ENCODE data around the gene OR52N5. TPM values are rescaled to one million over a fixed set of nuclear protein-coding genes. Genes with fewer than 3 reads are reported as not detected.
A peak's percentile ranks its signal among the peaks of the same experiment; 100 is the strongest.

The OR52N5 gene
- total and polyA plus RNA-seq, 2 experiments from 2014 or later = not detected

DNA sequence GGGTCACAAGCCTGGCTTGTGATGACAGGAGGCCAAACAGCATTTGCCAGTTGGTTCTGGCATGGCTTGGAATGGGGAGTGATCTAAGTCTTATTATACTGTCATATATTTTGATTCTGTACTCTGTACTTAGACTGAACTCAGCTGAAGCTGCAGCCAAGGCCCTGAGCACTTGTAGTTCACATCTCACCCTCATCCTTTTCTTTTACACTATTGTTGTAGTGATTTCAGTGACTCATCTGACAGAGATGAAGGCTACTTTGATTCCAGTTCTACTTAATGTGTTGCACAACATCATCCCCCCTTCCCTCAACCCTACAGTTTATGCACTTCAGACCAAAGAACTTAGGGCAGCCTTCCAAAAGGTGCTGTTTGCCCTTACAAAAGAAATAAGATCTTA lies 46.1 kb downstream of the OR52N5 start:
- Histone ChIP-seq H3K9me3 (ENCODE audit: low read depth) (no peaks in the 10 kb centered on the region), H3K4me2 (ENCODE audit: unreplicated experiment) (no peak overlapping the region), H3F3A (ENCODE audit: insufficient read depth) (no peaks in the 10 kb centered on the region), H3K4me1 (ENCODE audit: insufficient read depth) (peaks cover 6% of the 10 kb centered on the region; the same call in 1 of the 2 replicates), H3K27me3 (replicated peaks; ENCODE audit: insufficient read depth) (no peaks in the 10 kb centered on the region), H3K27ac (no peak overlapping the region), H3K4me3 (no peak overlapping the region), H3K9ac (no peak overlapping the region), H3K36me3 (ENCODE audit: low read depth) (no peaks in the 10 kb centered on the region), H4K20me1 (ENCODE audit: insufficient read depth) (no peaks in the 10 kb centered on the region), H3K9me2 (ENCODE audit: insufficient read depth) (no peaks in the 10 kb centered on the region), H3K79me2 (ENCODE audit: insufficient read depth) (no peaks in the 10 kb centered on the region), H2AFZ (no peak overlapping the region)
- in situ Hi-C loops (cut with MboI) = no loop called here
- no peak for TF ChIP-seq EZH2phosphoT487 (IDR thresholded peaks at IDR 0.05; ENCODE audit: insufficient read depth, low read depth)
- no peak for TF ChIP-seq EZH2 (IDR thresholded peaks at IDR 0.05; ENCODE audit: insufficient read depth, poor library complexity, severe bottlenecking)
- peak; percentile 24 for DNase-seq

GRCh38 chr11:5736396-5736795 lies 46.8 kb downstream of the OR52N5 start, which contains the start of gene OR56B1:
Gene OR56B1 (plus strand): TSS chr11:5736448. CDS start chr11:5736517, 69 bp downstream.
- Histone ChIP-seq H3K27ac (no peak within 1 kb of the TSS), H3K9me3 (ENCODE audit: low read depth) (no peaks in the 10 kb centered on the region), H2AFZ (no peak within 1 kb of the TSS), H3K4me3 (no peak within 1 kb of the TSS), H3K36me3 (ENCODE audit: low read depth) (no peaks in the 10 kb centered on the region), H3K4me1 (ENCODE audit: insufficient read depth) (peaks cover 6% of the 10 kb centered on the region; the same call in 1 of the 2 replicates), H3K9ac (no peak within 1 kb of the TSS), H4K20me1 (ENCODE audit: insufficient read depth) (no peaks in the 10 kb centered on the region), H3K27me3 (replicated peaks; ENCODE audit: insufficient read depth) (no peaks in the 10 kb centered on the region), H3F3A (ENCODE audit: insufficient read depth) (no peaks in the 10 kb centered on the region), H3K9me2 (ENCODE audit: insufficient read depth) (no peaks in the 10 kb centered on the region), H3K79me2 (ENCODE audit: insufficient read depth) (no peaks in the 10 kb centered on the region), H3K4me2 (ENCODE audit: unreplicated experiment) (no peak within 1 kb of the TSS)
- DNase-seq = peak; percentile 18
- 50 to 72% methylated on average over 1 of the region's 1 CpG for WGBS, 2 experiments (ENCODE audit: low coverage in 1 of 2, low lambda C conversion rate in 2 of 2, missing lambda C conversion rate in 2 of 2)
- no peak for TF ChIP-seq EZH2phosphoT487 (IDR thresholded peaks at IDR 0.05; ENCODE audit: insufficient read depth, low read depth)
- TF ChIP-seq EZH2 (IDR thresholded peaks at IDR 0.05; ENCODE audit: insufficient read depth, poor library complexity, severe bottlenecking) = no peak
- in situ Hi-C loops (cut with MboI) = no loop called here

DNA sequence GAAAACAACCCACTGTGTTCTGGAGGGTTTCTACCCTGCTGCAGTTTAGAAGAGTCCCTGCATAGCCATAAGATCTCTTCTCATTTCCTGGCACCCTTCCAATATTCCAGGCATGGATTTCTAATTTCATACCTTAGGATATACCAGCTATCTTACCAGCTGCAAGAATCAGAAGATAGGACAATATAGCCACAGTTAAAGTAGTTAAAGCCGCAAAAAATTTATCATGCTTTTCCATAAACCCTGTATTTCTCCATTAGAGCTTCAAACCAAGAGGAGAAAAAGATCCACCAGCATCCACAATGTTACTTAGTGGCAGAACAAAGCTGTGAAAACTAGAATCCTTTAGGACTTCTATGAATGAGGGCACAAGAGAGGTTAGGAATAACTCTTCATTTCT lies 55.5 kb downstream of the OR52N5 start:
- Histone ChIP-seq H3K36me3 (ENCODE audit: low read depth) (no peaks in the 10 kb centered on the region), H3K9ac (no peak overlapping the region), H3F3A (ENCODE audit: insufficient read depth) (no peaks in the 10 kb centered on the region), H3K27me3 (replicated peaks; ENCODE audit: insufficient read depth) (peaks cover 8% of the 10 kb centered on the region; the same call in 1 of the 2 replicates), H3K9me2 (ENCODE audit: insufficient read depth) (no peaks in the 10 kb centered on the region), H3K4me2 (ENCODE audit: unreplicated experiment) (no peak overlapping the region), H3K27ac (no peak overlapping the region), H3K4me1 (ENCODE audit: insufficient read depth) (no peaks in the 10 kb centered on the region), H2AFZ (no peak overlapping the region), H3K79me2 (ENCODE audit: insufficient read depth) (no peaks in the 10 kb centered on the region), H4K20me1 (ENCODE audit: insufficient read depth) (no peaks in the 10 kb centered on the region), H3K9me3 (ENCODE audit: low read depth) (no peaks in the 10 kb centered on the region), H3K4me3 (no peak overlapping the region)
- no peak for DNase-seq
- no peak for TF ChIP-seq EZH2phosphoT487 (IDR thresholded peaks at IDR 0.05; ENCODE audit: insufficient read depth, low read depth)
- TF ChIP-seq EZH2 (IDR thresholded peaks at IDR 0.05; ENCODE audit: insufficient read depth, poor library complexity, severe bottlenecking) = no peak
- in situ Hi-C loops (cut with MboI) = no loop called here
- 64 to 65% methylated on average over 1 of the region's 1 CpG for WGBS, 2 experiments (ENCODE audit: low coverage in 1 of 2, low lambda C conversion rate in 2 of 2, missing lambda C conversion rate in 2 of 2)

DNA sequence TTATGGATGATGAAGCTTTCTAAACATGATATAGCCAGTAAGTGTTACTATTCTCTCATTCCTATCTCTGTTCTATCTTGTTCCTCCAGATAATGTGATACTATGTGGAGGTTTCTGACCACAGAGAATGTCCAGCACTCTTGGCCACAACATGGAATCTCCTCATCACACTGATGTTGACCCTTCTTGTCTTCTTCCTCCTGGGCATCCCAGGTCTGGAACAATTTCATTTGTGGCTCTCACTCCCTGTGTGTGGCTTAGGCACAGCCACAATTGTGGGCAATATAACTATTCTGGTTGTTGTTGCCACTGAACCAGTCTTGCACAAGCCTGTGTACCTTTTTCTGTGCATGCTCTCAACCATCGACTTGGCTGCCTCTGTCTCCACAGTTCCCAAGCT lies 56.8 kb downstream of the OR52N5 start:
- in situ Hi-C loops (cut with MboI) = no loop called here
- no peaks in the 10 kb centered on the region for H3K4me1 ChIP-seq (ENCODE audit: insufficient read depth)

More for the DNA sequence above, 56.8 kb downstream of the OR52N5 start:
- no peak overlapping the region for H3K27ac ChIP-seq
- no peak overlapping the region for H3K4me3 ChIP-seq
- no peaks in the 10 kb centered on the region for H3K36me3 ChIP-seq (ENCODE audit: low read depth)
- H4K20me1 ChIP-seq (ENCODE audit: insufficient read depth) = no peaks in the 10 kb centered on the region
- no peak overlapping the region for H3K9ac ChIP-seq
- no peaks in the 10 kb centered on the region for H3K9me3 ChIP-seq (ENCODE audit: low read depth)
- H3K79me2 ChIP-seq (ENCODE audit: insufficient read depth) = no peaks in the 10 kb centered on the region
- H3K9me2 ChIP-seq (ENCODE audit: insufficient read depth) = no peaks in the 10 kb centered on the region
- H3K27me3 ChIP-seq (replicated peaks; ENCODE audit: insufficient read depth) = peaks cover 8% of the 10 kb centered on the region; the same call in 1 of the 2 replicates
- H3K4me2 ChIP-seq (ENCODE audit: unreplicated experiment) = no peak overlapping the region
- no peak overlapping the region for H2AFZ ChIP-seq
- WGBS, 2 experiments (ENCODE audit: low coverage in 1 of 2, low lambda C conversion rate in 2 of 2, missing lambda C conversion rate in 2 of 2) = 40 to 47% methylated on average over 1 of the region's 1 CpG
- TF ChIP-seq EZH2phosphoT487 (IDR thresholded peaks at IDR 0.05; ENCODE audit: insufficient read depth, low read depth) (no peak), EZH2 (IDR thresholded peaks at IDR 0.05; ENCODE audit: insufficient read depth, poor library complexity, severe bottlenecking) (no peak)
- DNase-seq = no peak
- H3F3A ChIP-seq (ENCODE audit: insufficient read depth) = no peaks in the 10 kb centered on the region

Other genes with a start within 250 kb of the OR52N5 start
- not detected in 2 replicates for gene OR52H1, start 234.8 kb downstream of the OR52N5 start, total RNA-seq (2014; rRNA removed; shearing (Covaris generic))
- not detected in 2 replicates for gene OR52H1, start 234.8 kb downstream of the OR52N5 start, polyA plus RNA-seq (2016; fragmentation: Nextera tagmentation; extraction: Ambion mirVana)
- gene OR52B6, start 202.5 kb downstream of the OR52N5 start, total RNA-seq (2014; rRNA removed; shearing (Covaris generic)) = not detected in 2 replicates
- gene OR52B6, start 202.5 kb downstream of the OR52N5 start, polyA plus RNA-seq (2016; fragmentation: Nextera tagmentation; extraction: Ambion mirVana) = not detected in 2 replicates
- 2.3 and 3.6 TPM in 2 replicates for gene TRIM6, start 186.7 kb downstream of the OR52N5 start, total RNA-seq (2014; rRNA removed; shearing (Covaris generic))
- gene TRIM6, start 186.7 kb downstream of the OR52N5 start, polyA plus RNA-seq (2016; fragmentation: Nextera tagmentation; extraction: Ambion mirVana) = 1.9 and 2.2 TPM in 2 replicates
- gene TRIM34, start 158.4 kb downstream of the OR52N5 start, total RNA-seq (2014; rRNA removed; shearing (Covaris generic)) = 5.1 and 12.1 TPM in 2 replicates
- 3.9 and 4.0 TPM in 2 replicates for gene TRIM34, start 158.4 kb downstream of the OR52N5 start, polyA plus RNA-seq (2016; fragmentation: Nextera tagmentation; extraction: Ambion mirVana)
- 10.7 and 11.9 TPM in 2 replicates for gene TRIM5, start 98.3 kb downstream of the OR52N5 start, total RNA-seq (2014; rRNA removed; shearing (Covaris generic))
- gene TRIM5, start 98.3 kb downstream of the OR52N5 start, polyA plus RNA-seq (2016; fragmentation: Nextera tagmentation; extraction: Ambion mirVana) = 12.7 and 14.0 TPM in 2 replicates
- 58.4 and 114 TPM in 2 replicates for gene TRIM22, start 93.6 kb downstream of the OR52N5 start, total RNA-seq (2014; rRNA removed; shearing (Covaris generic))
- 50.2 and 51.1 TPM in 2 replicates for gene TRIM22, start 93.6 kb downstream of the OR52N5 start, polyA plus RNA-seq (2016; fragmentation: Nextera tagmentation; extraction: Ambion mirVana)
- gene OR56B1, start 46.9 kb downstream of the OR52N5 start, total RNA-seq (2014; rRNA removed; shearing (Covaris generic)) = not detected in 2 replicates
- not detected in 2 replicates for gene OR56B1, start 46.9 kb downstream of the OR52N5 start, polyA plus RNA-seq (2016; fragmentation: Nextera tagmentation; extraction: Ambion mirVana)
- 0.43 TPM in 1 of 2 replicates, not detected in the other for gene OR52N4, start 29.1 kb downstream of the OR52N5 start, total RNA-seq (2014; rRNA removed; shearing (Covaris generic))
- not detected in 2 replicates for gene OR52N4, start 29.1 kb downstream of the OR52N5 start, polyA plus RNA-seq (2016; fragmentation: Nextera tagmentation; extraction: Ambion mirVana)
- not detected in 2 replicates for gene OR52N1, start 7.9 kb upstream of the OR52N5 start, total RNA-seq (2014; rRNA removed; shearing (Covaris generic))
- gene OR52N1, start 7.9 kb upstream of the OR52N5 start, polyA plus RNA-seq (2016; fragmentation: Nextera tagmentation; extraction: Ambion mirVana) = not detected in 2 replicates
- gene OR52N2, start 25.6 kb upstream of the OR52N5 start, total RNA-seq (2014; rRNA removed; shearing (Covaris generic)) = not detected in 2 replicates
- not detected in 2 replicates for gene OR52N2, start 25.6 kb upstream of the OR52N5 start, polyA plus RNA-seq (2016; fragmentation: Nextera tagmentation; extraction: Ambion mirVana)
- gene OR52E6, start 58.5 kb upstream of the OR52N5 start, total RNA-seq (2014; rRNA removed; shearing (Covaris generic)) = not detected in 2 replicates
- not detected in 2 replicates for gene OR52E6, start 58.5 kb upstream of the OR52N5 start, polyA plus RNA-seq (2016; fragmentation: Nextera tagmentation; extraction: Ambion mirVana)
- gene OR52E8, start 74.3 kb upstream of the OR52N5 start, total RNA-seq (2014; rRNA removed; shearing (Covaris generic)) = not detected in 2 replicates
- not detected in 2 replicates for gene OR52E8, start 74.3 kb upstream of the OR52N5 start, polyA plus RNA-seq (2016; fragmentation: Nextera tagmentation; extraction: Ambion mirVana)
- gene OR52E4, start 97.3 kb upstream of the OR52N5 start, total RNA-seq (2014; rRNA removed; shearing (Covaris generic)) = not detected in 2 replicates
- gene OR52E4, start 97.3 kb upstream of the OR52N5 start, polyA plus RNA-seq (2016; fragmentation: Nextera tagmentation; extraction: Ambion mirVana) = not detected in 2 replicates
- not detected in 2 replicates for gene OR52E5, start 109.9 kb upstream of the OR52N5 start, total RNA-seq (2014; rRNA removed; shearing (Covaris generic))
- not detected in 2 replicates for gene OR52E5, start 109.9 kb upstream of the OR52N5 start, polyA plus RNA-seq (2016; fragmentation: Nextera tagmentation; extraction: Ambion mirVana)
- not detected in 2 replicates for gene OR56A3, start 158.9 kb upstream of the OR52N5 start, total RNA-seq (2014; rRNA removed; shearing (Covaris generic))
- not detected in 2 replicates for gene OR56A3, start 158.9 kb upstream of the OR52N5 start, polyA plus RNA-seq (2016; fragmentation: Nextera tagmentation; extraction: Ambion mirVana)
- gene OR56A5, start 185.1 kb upstream of the OR52N5 start, total RNA-seq (2014; rRNA removed; shearing (Covaris generic)) = not detected in 2 replicates
- not detected in 2 replicates for gene OR56A5, start 185.1 kb upstream of the OR52N5 start, polyA plus RNA-seq (2016; fragmentation: Nextera tagmentation; extraction: Ambion mirVana)
- gene OR52L1, start 203.6 kb upstream of the OR52N5 start, total RNA-seq (2014; rRNA removed; shearing (Covaris generic)) = not detected in 2 replicates
- gene OR52L1, start 203.6 kb upstream of the OR52N5 start, polyA plus RNA-seq (2016; fragmentation: Nextera tagmentation; extraction: Ambion mirVana) = not detected in 2 replicates
- gene OR56A4, start 223.6 kb upstream of the OR52N5 start, total RNA-seq (2014; rRNA removed; shearing (Covaris generic)) = not detected in 2 replicates
- not detected in 2 replicates for gene OR56A4, start 223.6 kb upstream of the OR52N5 start, polyA plus RNA-seq (2016; fragmentation: Nextera tagmentation; extraction: Ambion mirVana)
- gene OR56A1, start 247.4 kb upstream of the OR52N5 start, total RNA-seq (2014; rRNA removed; shearing (Covaris generic)) = not detected in 2 replicates
- not detected in 2 replicates for gene OR56A1, start 247.4 kb upstream of the OR52N5 start, polyA plus RNA-seq (2016; fragmentation: Nextera tagmentation; extraction: Ambion mirVana)